PC-3 (cell line): ENCODE measurements around the gene KLF16.

Experiments used
- CTCF ChIP-seq: fragments of 300-600 bp; sonication (generic); conservative IDR thresholded peaks from 2 replicates; pipeline ENCODE4 v1.5.1; 2017; ENCODE audit warnings: antibody characterized with exemption, low read depth, mild to moderate bottlenecking, low read length
- EZH2 ChIP-seq: fragments of 300-600 bp; sonication (generic); IDR thresholded peaks from one replicate; pipeline ENCODE4 v1.6.1; 2017; ENCODE audit warnings: antibody characterized with exemption, mild to moderate bottlenecking, low read length; ENCODE audit not compliant: unreplicated experiment
- EZH2phosphoT487 ChIP-seq: fragments of 300-600 bp; sonication (generic); IDR thresholded peaks from 2 replicates; pipeline ENCODE4 v1.6.1; 2018; ENCODE audit warnings: mild to moderate bottlenecking, antibody characterized with exemption, low read length, borderline replicate concordance

GRCh38 chr19:1867349-1867724, 4.0 kb upstream of the KLF16 start:
- TF ChIP-seq CTCF (no peak), EZH2 (no peak), EZH2phosphoT487 (no peak)
